Measurements from ENCODE around the gene TUBA4B.

TUBA4B gene

GRCh38 chr2:219293736-219294231, 40.7 kb downstream of the TUBA4B start:
- TF ChIP-seq, protein P1, sequence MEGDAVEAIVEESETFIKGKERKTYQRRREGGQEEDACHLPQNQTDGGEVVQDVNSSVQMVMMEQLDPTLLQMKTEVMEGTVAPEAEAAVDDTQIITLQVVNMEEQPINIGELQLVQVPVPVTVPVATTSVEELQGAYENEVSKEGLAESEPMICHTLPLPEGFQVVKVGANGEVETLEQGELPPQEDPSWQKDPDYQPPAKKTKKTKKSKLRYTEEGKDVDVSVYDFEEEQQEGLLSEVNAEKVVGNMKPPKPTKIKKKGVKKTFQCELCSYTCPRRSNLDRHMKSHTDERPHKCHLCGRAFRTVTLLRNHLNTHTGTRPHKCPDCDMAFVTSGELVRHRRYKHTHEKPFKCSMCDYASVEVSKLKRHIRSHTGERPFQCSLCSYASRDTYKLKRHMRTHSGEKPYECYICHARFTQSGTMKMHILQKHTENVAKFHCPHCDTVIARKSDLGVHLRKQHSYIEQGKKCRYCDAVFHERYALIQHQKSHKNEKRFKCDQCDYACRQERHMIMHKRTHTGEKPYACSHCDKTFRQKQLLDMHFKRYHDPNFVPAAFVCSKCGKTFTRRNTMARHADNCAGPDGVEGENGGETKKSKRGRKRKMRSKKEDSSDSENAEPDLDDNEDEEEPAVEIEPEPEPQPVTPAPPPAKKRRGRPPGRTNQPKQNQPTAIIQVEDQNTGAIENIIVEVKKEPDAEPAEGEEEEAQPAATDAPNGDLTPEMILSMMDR (IDR thresholded peaks at IDR 0.05), result no peak
- H3K4me3 ChIP-seq, result no peak overlapping the region
- no peak overlapping the region for H3K27ac ChIP-seq
- peak; percentile 71 for DNase-seq (ENCODE audit: low spot score)

DNA sequence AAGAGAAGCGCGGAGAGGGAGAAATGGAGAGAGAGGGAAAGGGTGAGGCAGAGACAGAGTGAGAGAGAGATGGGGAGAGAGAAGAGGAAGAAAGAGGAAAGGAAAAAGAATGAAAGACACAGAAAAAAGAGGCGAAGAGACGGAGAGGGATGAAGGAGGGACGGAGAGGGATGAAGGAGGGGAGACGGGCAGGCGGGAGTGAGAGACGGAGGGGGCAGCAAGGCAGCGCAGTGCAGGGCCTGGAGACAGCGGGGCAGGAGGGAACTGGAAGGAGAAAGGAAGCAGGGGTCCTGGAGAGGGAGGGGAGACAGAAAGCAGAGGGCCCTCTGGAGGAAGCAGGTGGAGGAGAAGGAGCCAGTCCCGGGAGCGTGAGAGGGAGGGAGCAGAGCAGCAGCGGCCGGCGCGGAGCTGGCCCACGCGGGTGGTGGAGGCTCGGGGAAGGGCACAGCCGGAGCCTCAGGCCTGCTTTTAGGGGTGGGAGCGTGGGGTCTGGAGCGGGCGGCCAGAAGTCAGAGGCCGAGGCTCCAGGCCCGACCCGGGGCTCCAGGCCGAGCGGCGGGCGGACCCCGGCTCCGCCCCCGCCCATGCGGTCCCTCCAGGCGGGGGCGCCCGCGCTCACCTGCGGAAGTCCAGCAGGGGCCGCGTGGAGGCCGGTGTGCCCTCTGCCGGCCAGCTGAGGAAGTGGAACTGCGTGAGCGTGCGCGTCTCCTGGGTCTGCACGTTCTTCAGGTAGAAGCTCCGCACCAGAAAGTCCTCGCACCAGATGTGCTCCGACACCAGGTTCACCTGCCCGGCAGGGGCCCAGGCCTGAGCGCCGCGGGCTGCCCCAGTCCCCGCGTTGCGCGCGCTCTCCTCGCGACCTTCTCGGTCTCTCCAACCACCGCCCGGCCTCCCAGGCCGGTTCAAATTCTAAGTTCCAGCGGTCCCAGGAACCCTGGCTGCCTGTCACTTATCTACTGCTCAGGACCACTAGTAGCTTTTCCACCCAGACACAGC, 41.6 kb downstream of the TUBA4B start:
- peak; percentile 87 for DNase-seq (ENCODE audit: low spot score)
- H3K4me3 ChIP-seq, result peak overlapping the region; percentile 71
- peak overlapping the region; percentile 79 to 85 for H3K27ac ChIP-seq
- TF ChIP-seq, protein P1 (IDR thresholded peaks at IDR 0.05), result peak; percentile 100

DNA sequence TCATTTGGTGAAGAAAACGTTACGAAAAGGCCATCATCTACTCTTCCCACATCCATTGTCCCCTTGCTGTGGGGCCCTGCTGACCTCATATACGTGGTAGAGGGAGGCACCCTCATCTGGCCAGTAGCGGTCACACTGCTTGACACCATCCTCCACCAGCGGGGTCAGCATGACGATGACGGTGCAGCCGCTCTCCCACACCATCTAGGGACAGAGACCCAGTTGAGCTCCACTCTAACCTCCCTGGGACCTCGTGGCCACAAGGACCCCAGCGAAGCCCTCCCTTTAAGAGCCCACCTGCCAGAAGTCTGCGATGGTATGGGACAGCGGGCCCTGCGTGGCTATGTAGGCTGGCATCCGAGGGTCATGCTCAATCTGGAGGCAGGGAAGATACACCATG, 43.1 kb downstream of the TUBA4B start:
- Histone ChIP-seq H3K27ac (no peak overlapping the region), H3K4me3 (no peak overlapping the region)
- TF ChIP-seq, protein P1 (IDR thresholded peaks at IDR 0.05), result no peak
- no peak for DNase-seq (ENCODE audit: low spot score)

DNA sequence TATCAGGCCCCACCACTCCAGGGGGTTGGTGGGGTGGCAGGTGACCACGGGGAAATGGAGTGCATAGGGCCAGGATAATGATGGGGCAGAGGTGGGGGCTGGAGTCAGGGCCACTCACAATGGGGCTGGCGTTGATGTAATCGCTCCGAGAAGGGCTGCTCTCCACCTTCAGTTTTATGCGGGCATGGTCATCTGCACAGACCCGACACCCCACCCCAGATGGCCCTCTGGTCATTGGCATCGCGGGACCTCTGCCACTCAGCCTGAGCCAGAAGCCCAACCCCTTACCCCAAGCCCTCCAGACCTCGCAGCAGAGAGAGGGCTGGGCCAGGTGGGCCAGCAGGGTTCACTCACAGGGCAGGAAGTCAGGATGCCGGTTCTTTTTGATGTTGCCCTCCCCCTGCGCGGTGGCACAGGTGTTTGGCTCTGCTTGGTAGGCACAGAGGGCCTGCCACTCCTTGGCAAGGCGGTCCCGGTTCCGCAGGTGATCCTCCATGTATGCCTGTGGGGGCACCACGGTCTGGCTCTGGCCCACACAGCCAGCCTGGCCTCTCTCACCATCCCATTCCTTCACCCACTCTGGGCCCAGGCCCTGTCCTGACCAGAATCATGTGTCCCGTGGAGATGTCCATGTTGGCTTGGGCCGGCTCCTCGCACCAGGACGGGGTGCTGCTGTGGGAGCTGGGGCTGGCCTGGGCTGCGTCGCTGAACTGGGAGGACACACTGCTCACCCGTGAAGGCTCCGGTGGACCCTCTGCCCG, 43.8 kb downstream of the TUBA4B start:
- TF ChIP-seq, protein P1 (IDR thresholded peaks at IDR 0.05), result no peak
- DNase-seq (ENCODE audit: low spot score), result no peak
- Histone ChIP-seq H3K4me3 (no peak overlapping the region), H3K27ac (no peak overlapping the region)

DNA sequence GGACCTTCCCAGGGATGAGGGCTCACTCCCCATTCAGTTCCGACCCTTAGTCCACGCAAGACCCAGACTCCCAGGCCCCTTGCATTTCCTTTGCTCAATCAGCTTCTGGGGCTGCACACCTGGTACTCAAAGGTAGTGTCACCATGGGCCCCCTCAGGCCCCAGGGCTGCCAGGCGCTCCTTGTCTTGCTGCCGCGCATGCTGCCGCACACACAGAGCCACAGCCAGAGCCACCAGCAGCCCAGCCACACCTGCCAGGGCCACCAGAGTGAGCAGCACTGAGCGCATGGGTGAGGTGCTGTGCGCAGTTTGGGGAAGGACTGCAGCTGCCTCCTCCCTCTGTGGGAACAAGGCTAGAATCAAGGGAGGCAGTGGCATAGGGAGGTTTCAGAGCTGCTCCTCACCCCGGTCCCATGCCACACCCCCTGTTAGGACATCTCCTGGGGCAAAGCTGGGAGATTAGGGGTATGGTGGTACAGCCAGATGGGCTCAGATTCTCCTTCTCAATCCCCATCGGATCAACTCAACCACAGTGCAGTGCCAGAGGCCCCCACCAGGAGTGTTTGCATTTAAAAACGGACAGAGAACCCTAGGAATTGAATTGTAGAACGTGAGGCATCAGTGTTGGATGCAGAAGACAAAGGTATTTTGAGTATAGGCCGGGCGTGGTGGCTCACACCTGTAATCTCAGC, 44.9 kb downstream of the TUBA4B start:
- DNase-seq (ENCODE audit: low spot score), result no peak
- TF ChIP-seq, protein P1 (IDR thresholded peaks at IDR 0.05), result no peak
- Histone ChIP-seq H3K27ac (no peak overlapping the region), H3K4me3 (no peak overlapping the region)

- no peak overlapping the region for H3K4me3 ChIP-seq
- TF ChIP-seq, protein P1 (IDR thresholded peaks at IDR 0.05), result peak; percentile 99
Observed at GRCh38 chr2:219298759-219299371, 45.8 kb downstream of the TUBA4B start.

More at GRCh38 chr2:219298759-219299371, 45.8 kb downstream of the TUBA4B start:
- DNase-seq (ENCODE audit: low spot score), result no peak
- H3K27ac ChIP-seq, result no peak overlapping the region
